ENCODE measurements around the gene APBA2. TPM values are rescaled to one million over a fixed set of nuclear protein-coding genes. Genes with fewer than 3 reads are reported as not detected.

The APBA2 gene
- total RNA-seq, 4 donors from 2014 or later, result 1.1 to 2.4 (median 1.3) TPM

DNA sequence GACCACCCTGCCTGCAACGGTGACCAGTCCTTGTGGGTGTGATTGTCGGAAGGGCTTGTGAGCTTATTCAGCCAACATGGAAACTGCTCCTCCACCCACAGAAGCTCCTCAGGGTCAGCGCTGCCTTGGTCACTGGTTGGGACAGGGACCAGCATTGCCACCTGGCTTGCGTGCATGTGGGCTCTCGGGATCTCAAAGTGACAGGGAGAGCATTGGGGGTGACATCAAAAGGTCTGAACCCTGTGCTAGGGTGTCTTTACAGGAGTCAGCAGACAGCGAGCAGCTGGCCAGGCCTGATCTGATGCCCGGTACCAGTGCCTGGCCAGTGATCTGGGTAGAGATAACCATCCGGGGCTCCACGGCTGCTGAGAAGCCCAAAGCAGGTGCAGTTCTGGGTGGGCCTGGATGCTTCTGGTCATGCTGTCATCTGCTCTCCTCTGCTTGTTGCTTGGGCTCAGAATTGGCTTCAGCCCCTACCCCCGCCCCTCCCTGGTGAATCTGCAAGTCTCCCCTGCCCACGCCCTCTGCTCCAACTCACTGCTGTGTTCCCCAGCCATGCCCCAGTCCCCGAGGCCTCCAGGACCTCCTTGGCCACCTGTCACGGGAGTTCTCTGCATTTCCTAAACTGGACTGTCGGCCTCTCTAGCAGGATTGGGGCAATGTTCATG, 249.0 kb downstream of the APBA2 start:
- TF ChIP-seq, protein P1, sequence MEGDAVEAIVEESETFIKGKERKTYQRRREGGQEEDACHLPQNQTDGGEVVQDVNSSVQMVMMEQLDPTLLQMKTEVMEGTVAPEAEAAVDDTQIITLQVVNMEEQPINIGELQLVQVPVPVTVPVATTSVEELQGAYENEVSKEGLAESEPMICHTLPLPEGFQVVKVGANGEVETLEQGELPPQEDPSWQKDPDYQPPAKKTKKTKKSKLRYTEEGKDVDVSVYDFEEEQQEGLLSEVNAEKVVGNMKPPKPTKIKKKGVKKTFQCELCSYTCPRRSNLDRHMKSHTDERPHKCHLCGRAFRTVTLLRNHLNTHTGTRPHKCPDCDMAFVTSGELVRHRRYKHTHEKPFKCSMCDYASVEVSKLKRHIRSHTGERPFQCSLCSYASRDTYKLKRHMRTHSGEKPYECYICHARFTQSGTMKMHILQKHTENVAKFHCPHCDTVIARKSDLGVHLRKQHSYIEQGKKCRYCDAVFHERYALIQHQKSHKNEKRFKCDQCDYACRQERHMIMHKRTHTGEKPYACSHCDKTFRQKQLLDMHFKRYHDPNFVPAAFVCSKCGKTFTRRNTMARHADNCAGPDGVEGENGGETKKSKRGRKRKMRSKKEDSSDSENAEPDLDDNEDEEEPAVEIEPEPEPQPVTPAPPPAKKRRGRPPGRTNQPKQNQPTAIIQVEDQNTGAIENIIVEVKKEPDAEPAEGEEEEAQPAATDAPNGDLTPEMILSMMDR (IDR thresholded peaks at IDR 0.05; ENCODE audit: low read depth), result no peak

DNA sequence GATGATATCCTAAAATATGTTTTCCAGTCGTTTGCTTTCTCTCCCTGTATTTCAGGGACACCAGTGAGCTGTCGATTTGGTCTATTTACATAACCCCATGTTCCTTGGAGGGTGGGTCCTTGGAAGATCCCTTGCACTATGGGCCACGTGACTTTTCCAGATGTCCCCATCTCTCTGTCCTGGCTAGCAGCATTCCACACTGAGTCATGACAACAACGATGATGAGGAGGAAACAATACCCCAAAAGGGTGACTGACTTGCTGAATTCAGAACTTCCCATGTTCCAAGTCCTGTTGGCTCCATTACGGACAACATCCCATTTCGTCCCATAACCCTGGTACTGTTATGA, 249.5 kb downstream of the APBA2 start:
- TF ChIP-seq, protein P1 (IDR thresholded peaks at IDR 0.05; ENCODE audit: low read depth), result no peak

DNA sequence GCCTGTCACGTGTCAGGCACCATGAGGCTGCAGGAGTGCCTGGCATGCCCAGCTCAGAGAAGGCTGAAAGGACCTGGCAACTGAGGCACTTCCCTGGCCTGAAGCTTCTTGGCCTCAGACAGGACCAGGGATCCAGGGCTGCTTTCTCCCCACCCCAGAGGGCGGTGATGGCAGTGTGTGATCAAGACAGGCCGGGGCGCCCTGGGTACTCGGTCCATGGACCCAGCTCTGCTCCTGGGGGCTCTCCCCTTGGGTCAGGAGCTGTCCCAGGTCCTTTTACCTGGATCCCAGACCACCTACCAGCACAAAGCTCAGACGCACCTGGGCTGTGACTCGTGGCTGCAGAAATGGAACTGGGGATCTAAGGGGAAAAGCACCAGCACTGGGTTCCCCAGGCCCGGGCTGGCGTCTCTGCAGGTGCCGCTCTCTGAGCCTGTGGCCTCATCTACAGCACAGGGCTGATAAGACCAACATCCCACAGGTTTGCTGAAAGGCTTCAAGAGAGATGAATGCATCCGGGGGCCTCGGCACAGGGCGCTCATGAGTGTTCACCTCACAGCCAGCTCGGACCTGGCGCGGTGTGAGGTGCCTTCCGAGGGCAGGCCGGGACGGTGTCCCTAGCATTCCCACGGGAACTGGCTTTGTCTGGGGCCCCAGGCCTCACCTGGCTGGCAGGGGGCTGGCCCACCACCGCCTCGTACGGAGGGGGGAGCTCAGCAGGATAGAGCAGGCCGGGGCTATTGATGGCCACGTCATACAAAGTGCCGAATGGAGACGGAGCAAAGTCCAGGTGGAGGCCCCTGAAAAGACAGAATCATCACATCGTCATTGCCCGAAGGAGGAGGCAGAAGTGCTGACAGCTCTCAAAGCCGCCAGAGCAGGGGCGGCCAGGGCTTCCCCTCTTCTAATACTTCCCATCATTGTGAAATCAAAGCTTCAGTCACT, 250.2 kb downstream of the APBA2 start:
- TF ChIP-seq, protein P1 (IDR thresholded peaks at IDR 0.05; ENCODE audit: low read depth), result no peak

DNA sequence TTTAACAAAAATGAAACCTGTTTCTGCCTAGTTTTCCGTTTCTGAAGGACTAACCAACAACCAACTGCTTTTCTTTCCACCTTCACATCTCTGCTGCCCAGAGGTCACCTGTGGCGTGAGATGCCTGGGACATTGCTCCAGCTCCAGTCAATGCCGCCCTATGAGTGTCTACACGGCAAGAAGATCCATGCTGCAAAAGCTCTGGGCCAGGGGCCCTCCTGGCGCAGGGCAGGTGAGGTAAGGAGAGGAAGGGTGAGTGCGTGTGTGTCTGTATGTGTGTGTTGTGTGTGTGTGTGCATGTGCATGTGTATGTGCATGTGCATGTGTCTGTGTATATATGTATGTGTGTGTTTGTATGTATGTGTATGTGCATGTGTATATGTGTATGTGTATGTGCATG, 252.5 kb downstream of the APBA2 start:
- TF ChIP-seq, protein P1 (IDR thresholded peaks at IDR 0.05; ENCODE audit: low read depth), result no peak

DNA sequence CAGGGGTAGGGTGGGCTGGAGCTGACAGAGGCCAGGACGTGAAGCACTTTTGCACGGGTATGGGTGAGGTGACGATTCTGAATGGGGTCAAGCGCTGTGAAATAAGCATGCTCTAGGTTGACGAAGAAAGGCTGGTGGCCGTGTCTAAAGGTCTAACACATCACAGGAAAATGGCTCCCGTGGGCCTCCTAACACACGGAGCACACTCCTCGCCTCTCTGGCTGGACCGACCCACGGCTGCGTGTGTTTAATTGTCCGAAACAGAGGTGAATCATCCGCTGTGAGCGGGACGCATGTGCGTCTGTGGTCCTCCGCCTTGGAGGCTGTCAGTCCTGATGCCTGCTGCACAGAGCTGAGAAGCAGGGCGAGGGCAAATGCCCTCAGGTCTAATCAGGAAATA, 253.3 kb downstream of the APBA2 start:
- TF ChIP-seq, protein P1 (IDR thresholded peaks at IDR 0.05; ENCODE audit: low read depth), result no peak

DNA sequence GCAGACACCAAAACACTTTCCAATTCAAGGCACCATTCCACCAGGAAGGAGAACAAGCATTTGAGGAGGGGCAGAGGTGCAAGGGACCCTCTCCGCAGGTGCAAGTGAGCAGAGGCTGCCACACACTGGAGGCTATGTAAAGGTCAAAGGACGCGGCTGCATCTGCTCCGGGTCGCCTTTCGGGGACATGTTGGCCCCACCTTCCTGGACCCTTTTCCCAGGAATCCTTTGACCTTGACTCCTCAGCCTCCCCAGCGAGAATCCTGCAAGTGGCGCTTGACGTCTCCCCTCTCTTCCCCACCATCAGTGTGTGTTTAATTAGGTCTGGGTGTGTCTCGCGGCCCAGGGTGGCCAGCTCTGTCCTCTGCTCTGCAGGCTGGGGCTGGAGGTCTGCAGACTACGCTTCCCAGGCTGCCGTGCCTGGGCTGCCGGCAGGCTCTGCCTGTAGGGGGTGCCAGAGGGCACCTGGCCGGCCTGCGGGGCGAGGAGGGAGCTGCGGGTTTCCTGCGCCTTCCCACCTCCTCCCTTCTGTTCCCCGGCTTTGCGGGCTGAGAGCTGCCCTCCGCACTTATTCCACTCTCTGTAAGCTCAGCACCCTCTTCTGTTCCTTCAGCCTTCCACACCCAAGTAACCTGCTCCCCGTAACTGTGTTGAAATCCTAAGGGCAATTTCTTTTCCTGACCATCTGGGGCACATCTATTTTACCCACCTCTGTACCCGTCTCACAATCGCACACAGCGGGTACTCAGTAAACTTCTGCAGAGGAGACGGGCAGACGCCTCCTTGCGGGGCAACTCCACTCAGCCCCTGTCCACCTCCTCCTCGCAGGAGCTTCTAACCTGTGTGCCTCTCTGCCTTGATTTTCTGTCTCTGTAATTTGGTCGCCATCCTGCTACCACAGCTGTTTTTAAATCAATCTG, 254.0 kb downstream of the APBA2 start:
- TF ChIP-seq, protein P1 (IDR thresholded peaks at IDR 0.05; ENCODE audit: low read depth), result no peak

Data from subcutaneous adipose tissue (tissue), 4 donors.